AG08395 (cell line): ENCODE results near the gene CAPN5.
"Not testable (repeated sequence)": the region's sequence is repeated elsewhere in the genome, so short reads cannot be mapped to it uniquely, and the experiment has no call there.

Experiments used
- DNase-seq: peaks from one replicate; pipeline ENCODE4 v3.0.0; 2012; ENCODE audit warnings: mixed read lengths, low spot score

Gene CAPN5

GRCh38 chr11:77084581-77085191 is 17.9 kb downstream of the CAPN5 start:
- DNase-seq, result no peak

GRCh38 chr11:77085652-77086051 is 18.9 kb downstream of the CAPN5 start:
- DNase-seq, result no peak

- no peak for DNase-seq
These were observed 20.0 kb downstream of the CAPN5 start for GRCh38 chr11:77086521-77087472.

- no peak for DNase-seq
These were observed 21.0 kb downstream of the CAPN5 start for GRCh38 chr11:77087723-77088225.

GRCh38 chr11:77088236-77089003 is 21.6 kb downstream of the CAPN5 start:
- no peak for DNase-seq

- DNase-seq, result no peak
These were observed 22.3 kb downstream of the CAPN5 start for GRCh38 chr11:77089004-77089545.

- DNase-seq, result no peak
These were observed 23.2 kb downstream of the CAPN5 start for GRCh38 chr11:77090046-77090372.

GRCh38 chr11:77090373-77091111 is 23.8 kb downstream of the CAPN5 start:
- DNase-seq, result no peak

- DNase-seq, result peak; percentile 90
These were observed 24.6 kb downstream of the CAPN5 start for GRCh38 chr11:77091146-77091940.

- no peak for DNase-seq
These were observed 25.6 kb downstream of the CAPN5 start for GRCh38 chr11:77092382-77092781.

- no peak for DNase-seq
These were observed 26.5 kb downstream of the CAPN5 start for GRCh38 chr11:77093056-77093891.

- DNase-seq, result no peak
These were observed 27.4 kb downstream of the CAPN5 start for GRCh38 chr11:77093987-77094840.

GRCh38 chr11:77094841-77095365 is 28.1 kb downstream of the CAPN5 start:
- no peak for DNase-seq

GRCh38 chr11:77095551-77096490 is 29.1 kb downstream of the CAPN5 start:
- DNase-seq, result no peak

- no peak for DNase-seq
These were observed 29.8 kb downstream of the CAPN5 start for GRCh38 chr11:77096591-77097019.

GRCh38 chr11:77097180-77097579 is 30.4 kb downstream of the CAPN5 start:
- DNase-seq, result not testable (repeated sequence)
